OCI-LY1 (cell line): ENCODE results near the gene NCKAP5L.

ENCODE experiments used
- EZH2 ChIP-seq: fragments of 200-600 bp; sonication (generic), shearing (Covaris generic); IDR thresholded peaks from 2 replicates; pipeline ENCODE4 v1.8.0; 2017; ENCODE audit warnings: borderline replicate concordance, mixed run types, mild to moderate bottlenecking, antibody characterized with exemption, low read length, moderate library complexity, mixed read lengths
- TF ChIP-seq, protein P1 (sequence below): fragments of 200-600 bp; sonication (generic), shearing (Covaris generic); IDR thresholded peaks from 2 replicates; pipeline ENCODE4 v1.5.1; 2017; ENCODE audit warnings: mild to moderate bottlenecking, antibody characterized with exemption, low read length, moderate library complexity, mixed read lengths

DNA sequence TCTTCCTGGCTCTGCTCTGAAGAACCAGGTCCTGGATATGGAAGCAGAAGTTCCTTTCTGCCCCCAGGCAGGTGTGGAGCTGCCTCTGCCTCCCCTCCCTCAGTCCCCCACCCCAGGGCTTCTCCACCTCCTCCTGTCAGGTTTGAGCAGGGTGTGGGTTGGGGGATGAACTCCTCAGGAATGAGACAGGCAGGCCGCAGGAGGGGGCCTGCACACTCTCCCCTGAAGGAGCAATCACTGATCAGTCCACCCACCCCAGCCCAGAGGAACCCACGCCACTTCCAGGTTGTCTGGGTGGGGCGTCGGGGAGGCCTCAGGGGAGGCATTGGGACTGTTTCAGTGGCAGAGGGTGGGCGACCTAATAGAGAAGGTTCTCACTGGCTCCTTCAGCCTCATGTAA, 48.9 kb upstream of the NCKAP5L start:
- TF ChIP-seq EZH2 = no peak
- TF ChIP-seq, protein P1, sequence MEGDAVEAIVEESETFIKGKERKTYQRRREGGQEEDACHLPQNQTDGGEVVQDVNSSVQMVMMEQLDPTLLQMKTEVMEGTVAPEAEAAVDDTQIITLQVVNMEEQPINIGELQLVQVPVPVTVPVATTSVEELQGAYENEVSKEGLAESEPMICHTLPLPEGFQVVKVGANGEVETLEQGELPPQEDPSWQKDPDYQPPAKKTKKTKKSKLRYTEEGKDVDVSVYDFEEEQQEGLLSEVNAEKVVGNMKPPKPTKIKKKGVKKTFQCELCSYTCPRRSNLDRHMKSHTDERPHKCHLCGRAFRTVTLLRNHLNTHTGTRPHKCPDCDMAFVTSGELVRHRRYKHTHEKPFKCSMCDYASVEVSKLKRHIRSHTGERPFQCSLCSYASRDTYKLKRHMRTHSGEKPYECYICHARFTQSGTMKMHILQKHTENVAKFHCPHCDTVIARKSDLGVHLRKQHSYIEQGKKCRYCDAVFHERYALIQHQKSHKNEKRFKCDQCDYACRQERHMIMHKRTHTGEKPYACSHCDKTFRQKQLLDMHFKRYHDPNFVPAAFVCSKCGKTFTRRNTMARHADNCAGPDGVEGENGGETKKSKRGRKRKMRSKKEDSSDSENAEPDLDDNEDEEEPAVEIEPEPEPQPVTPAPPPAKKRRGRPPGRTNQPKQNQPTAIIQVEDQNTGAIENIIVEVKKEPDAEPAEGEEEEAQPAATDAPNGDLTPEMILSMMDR = no peak
